B cell (primary cell): ENCODE data around the gene ZFR2.

Experiments used
- CTCF ChIP-seq: fragments of 200-600 bp; IDR thresholded peaks from one replicate; pipeline ENCODE4 v1.8.0; 2022; ENCODE audit warnings: antibody characterized with exemption, mild to moderate bottlenecking
- EZH2 ChIP-seq: IDR thresholded peaks from 2 replicates; pipeline ENCODE4 v1.6.1; 2012; ENCODE audit warnings: borderline replicate concordance, low read depth, mild to moderate bottlenecking, moderate library complexity, low read length; ENCODE audit not compliant: insufficient read depth, poor library complexity, severe bottlenecking

- TF ChIP-seq CTCF (no peak), EZH2 (no peak)
Measured at GRCh38 chr19:3785451-3785937, 83.3 kb downstream of the ZFR2 start.
